Panc1 (cell line): ENCODE data around the gene ATRAID. TPM values are rescaled to one million over a fixed set of nuclear protein-coding genes. Genes with fewer than 3 reads are reported as not detected.

Experiments
- ATAC-seq: fragments of 200-7000 bp; cut with Tn5 transposase; 2 replicates; pipeline ENCODE4 v1.9.1; 2020; ENCODE audit warnings: mild to moderate bottlenecking, moderate library complexity
- BruUV-seq: library from RNA; stranded (reverse); fragments of 400-500 nt; replicated peaks from 2 replicates; lab custom pipeline; 2021; lab: Mats Ljungman, UMichigan
- CTCF ChIA-PET: fragments of 300-600 bp; sonication (Branson Sonifier 250); formaldehyde crosslinking; loops from one replicate; lab custom pipeline; 2022; ENCODE audit warnings: antibody characterized with exemption; lab: Charles Lee
- POLR2A ChIA-PET: fragments of 300-600 bp; sonication (Branson Sonifier 250); formaldehyde crosslinking; loops from one replicate; lab custom pipeline; 2022; ENCODE audit warnings: antibody characterized with exemption; lab: Charles Lee
- DNase-seq: peaks from one replicate; pipeline ENCODE4 v3.0.0-alpha.2; 2010; ENCODE audit warnings: low read depth, low spot score
- H3K27ac ChIP-seq: 2 replicates; pipeline ENCODE4 v1.5.1; 2011; ENCODE audit warnings: mild to moderate bottlenecking, low read length, inconsistent platforms
- H3K27me3 ChIP-seq: fragments of 200-500 bp; sonication (Bioruptor generic); 2 replicates; pipeline ENCODE4 v1.6.0; 2014; ENCODE audit warnings: low read length, inconsistent platforms; ENCODE audit not compliant: control insufficient read depth, insufficient read depth
- H3K36me3 ChIP-seq: fragments of 200-500 bp; sonication (Bioruptor generic); 2 replicates; pipeline ENCODE4 v1.5.1; 2014; ENCODE audit warnings: inconsistent platforms, mild to moderate bottlenecking, low read length, moderate library complexity; ENCODE audit not compliant: control insufficient read depth, insufficient read depth
- H3K4me1 ChIP-seq: 2 replicates; pipeline ENCODE4 v1.5.1; 2011; ENCODE audit warnings: inconsistent platforms, mild to moderate bottlenecking, low read length, moderate library complexity; ENCODE audit not compliant: control insufficient read depth, insufficient read depth
- H3K4me3 ChIP-seq, 2 experiments: 2 replicates each; pipeline ENCODE4 v1.5.1; 2011 to 2012; ENCODE audit warnings: low read depth in 2 of 2, low read length in 2 of 2, mild to moderate bottlenecking in 2 of 2, inconsistent platforms in 1 of 2, moderate library complexity in 1 of 2
- H3K9me3 ChIP-seq: fragments of 200-500 bp; sonication (Bioruptor generic); 2 replicates; pipeline ENCODE4 v1.5.1; 2014; ENCODE audit warnings: low read depth, mild to moderate bottlenecking, inconsistent platforms, low read length, moderate library complexity; ENCODE audit not compliant: control insufficient read depth, insufficient read depth
- POLR2AphosphoS5 ChIP-seq: IDR thresholded peaks from 2 replicates; pipeline ENCODE4 v1.6.1; 2012; ENCODE audit warnings: mild to moderate bottlenecking, low read depth, low read length, moderate library complexity
- SIN3A ChIP-seq: IDR thresholded peaks from 2 replicates; pipeline ENCODE4 v1.6.1; 2012; ENCODE audit warnings: low read depth, mild to moderate bottlenecking, low read length, moderate library complexity, borderline replicate concordance; ENCODE audit not compliant: insufficient read depth
- TCF7L2 ChIP-seq: IDR thresholded peaks from 2 replicates; pipeline ENCODE4 v1.6.1; 2011; ENCODE audit warnings: mild to moderate bottlenecking, low read depth, low read length, inconsistent platforms
- in situ Hi-C: cut with HindIII; loops from 2 replicates; pipeline ENCODE4 v1.10.0; 2016; ENCODE audit warnings: low sequenced_read_pairs, low pct_unique_long_range_greater_than_20kb
- intact Hi-C: fragments of 100-400 bp; cut with micrococcal nuclease; formaldehyde crosslinking; loops from one replicate; pipeline ENCODE4 v1.10.0; 2022; ENCODE audit not compliant: unreplicated experiment
- total RNA-seq: library from RNA; stranded (reverse); gene quantifications from one replicate; pipeline ENCODE4 v1.2.1, GENCODE V29; 2021; ENCODE audit not compliant: unreplicated experiment
- TF ChIP-seq, protein P1 (sequence below), 2 experiments: IDR thresholded peaks; 2 replicates each; pipeline ENCODE4 v1.6.1; 2011 to 2012; ENCODE audit warnings: low read depth in 2 of 2, control low read depth in 1 of 2, low read length in 1 of 2, mild to moderate bottlenecking in 1 of 2, moderate library complexity in 1 of 2; ENCODE audit not compliant: insufficient read depth in 1 of 2
- TF ChIP-seq, protein P2 (sequence below): fragments of 450-650 bp; IDR thresholded peaks from 2 replicates; pipeline ENCODE4 v1.5.1; 2017; ENCODE audit warnings: mild to moderate bottlenecking

Gene ATRAID
- total RNA-seq, 1 experiment from 2014 or later: 111 TPM

DNA sequence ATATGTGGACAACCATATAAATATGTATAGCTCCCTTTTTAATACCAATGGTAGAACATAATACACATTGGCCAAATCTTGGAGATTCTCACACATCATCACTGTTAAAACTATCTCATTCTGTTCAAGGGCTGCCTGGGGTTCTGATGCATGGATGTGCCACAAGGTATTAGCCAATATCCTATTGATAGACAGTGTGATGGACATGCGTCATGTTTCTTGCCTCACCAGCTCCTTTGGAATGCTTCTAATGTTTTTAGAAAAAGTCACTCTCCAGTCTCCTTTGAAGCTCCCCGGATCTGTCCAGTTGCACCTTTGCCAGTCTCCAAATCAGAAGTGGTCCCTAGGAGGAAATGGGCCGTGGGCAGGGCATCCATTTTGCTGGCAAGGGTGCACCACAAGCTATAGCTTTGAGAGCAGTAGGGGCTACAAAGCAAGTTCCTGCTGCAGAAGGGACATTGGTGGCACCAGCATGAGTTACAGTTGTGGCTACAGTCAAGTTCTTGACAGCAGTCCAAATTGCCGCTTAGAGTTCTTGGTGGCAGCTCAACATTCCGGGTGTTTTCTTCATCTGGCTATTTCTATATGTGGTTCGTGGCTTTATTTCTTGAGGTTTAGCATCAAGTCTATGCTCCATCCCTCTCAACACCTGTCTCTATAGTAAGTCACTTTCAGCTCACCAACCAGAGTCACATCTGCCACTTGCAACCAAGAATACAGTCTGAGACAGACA lies 25.1 kb upstream of the ATRAID start:
- ChIA-PET CTCF (no interaction called here), POLR2A (no interaction called here)
- no peaks in the 10 kb centered on the region for H3K4me1 ChIP-seq

DNA sequence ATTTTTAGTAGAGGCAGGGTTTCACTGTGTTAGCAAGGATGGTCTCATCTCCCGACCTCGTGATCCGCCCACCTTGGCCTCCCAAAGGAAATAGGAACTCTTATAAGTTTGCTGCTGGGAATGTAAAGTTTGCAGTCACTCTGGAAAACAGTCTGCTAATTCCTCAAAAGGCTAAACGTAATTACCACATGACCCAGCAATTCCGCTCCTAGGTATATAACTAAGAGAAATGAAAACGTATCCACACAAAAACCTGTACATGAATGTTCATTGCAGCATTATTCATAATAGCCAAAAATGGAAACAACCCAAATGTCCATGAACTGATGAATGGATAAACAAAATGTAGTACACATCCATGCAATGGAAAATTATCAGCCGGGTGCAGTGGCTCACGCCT lies 21.9 kb upstream of the ATRAID start:
- Histone ChIP-seq H3K27ac (no peak overlapping the region), H3K27me3 (no peaks in the 10 kb centered on the region), H3K4me3 (no peak overlapping the region), H3K36me3 (no peaks in the 10 kb centered on the region), H3K4me1 (no peaks in the 10 kb centered on the region), H3K9me3 (no peaks in the 10 kb centered on the region)
- in situ Hi-C loops (no loop called here), intact Hi-C loops (no loop called here)
- POLR2A ChIA-PET: no interaction called here
- no peak for ATAC-seq
- no TSS peak for BruUV-seq
- TF ChIP-seq POLR2AphosphoS5 (no peak), TCF7L2 (no peak), SIN3A (no peak)
- TF ChIP-seq, protein P1, sequence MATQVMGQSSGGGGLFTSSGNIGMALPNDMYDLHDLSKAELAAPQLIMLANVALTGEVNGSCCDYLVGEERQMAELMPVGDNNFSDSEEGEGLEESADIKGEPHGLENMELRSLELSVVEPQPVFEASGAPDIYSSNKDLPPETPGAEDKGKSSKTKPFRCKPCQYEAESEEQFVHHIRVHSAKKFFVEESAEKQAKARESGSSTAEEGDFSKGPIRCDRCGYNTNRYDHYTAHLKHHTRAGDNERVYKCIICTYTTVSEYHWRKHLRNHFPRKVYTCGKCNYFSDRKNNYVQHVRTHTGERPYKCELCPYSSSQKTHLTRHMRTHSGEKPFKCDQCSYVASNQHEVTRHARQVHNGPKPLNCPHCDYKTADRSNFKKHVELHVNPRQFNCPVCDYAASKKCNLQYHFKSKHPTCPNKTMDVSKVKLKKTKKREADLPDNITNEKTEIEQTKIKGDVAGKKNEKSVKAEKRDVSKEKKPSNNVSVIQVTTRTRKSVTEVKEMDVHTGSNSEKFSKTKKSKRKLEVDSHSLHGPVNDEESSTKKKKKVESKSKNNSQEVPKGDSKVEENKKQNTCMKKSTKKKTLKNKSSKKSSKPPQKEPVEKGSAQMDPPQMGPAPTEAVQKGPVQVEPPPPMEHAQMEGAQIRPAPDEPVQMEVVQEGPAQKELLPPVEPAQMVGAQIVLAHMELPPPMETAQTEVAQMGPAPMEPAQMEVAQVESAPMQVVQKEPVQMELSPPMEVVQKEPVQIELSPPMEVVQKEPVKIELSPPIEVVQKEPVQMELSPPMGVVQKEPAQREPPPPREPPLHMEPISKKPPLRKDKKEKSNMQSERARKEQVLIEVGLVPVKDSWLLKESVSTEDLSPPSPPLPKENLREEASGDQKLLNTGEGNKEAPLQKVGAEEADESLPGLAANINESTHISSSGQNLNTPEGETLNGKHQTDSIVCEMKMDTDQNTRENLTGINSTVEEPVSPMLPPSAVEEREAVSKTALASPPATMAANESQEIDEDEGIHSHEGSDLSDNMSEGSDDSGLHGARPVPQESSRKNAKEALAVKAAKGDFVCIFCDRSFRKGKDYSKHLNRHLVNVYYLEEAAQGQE (IDR thresholded peaks at IDR 0.05; ENCODE audit: insufficient read depth in 1 of 2, low read depth in 2 of 2, low read length in 1 of 2): no peak
- TF ChIP-seq, protein P2, sequence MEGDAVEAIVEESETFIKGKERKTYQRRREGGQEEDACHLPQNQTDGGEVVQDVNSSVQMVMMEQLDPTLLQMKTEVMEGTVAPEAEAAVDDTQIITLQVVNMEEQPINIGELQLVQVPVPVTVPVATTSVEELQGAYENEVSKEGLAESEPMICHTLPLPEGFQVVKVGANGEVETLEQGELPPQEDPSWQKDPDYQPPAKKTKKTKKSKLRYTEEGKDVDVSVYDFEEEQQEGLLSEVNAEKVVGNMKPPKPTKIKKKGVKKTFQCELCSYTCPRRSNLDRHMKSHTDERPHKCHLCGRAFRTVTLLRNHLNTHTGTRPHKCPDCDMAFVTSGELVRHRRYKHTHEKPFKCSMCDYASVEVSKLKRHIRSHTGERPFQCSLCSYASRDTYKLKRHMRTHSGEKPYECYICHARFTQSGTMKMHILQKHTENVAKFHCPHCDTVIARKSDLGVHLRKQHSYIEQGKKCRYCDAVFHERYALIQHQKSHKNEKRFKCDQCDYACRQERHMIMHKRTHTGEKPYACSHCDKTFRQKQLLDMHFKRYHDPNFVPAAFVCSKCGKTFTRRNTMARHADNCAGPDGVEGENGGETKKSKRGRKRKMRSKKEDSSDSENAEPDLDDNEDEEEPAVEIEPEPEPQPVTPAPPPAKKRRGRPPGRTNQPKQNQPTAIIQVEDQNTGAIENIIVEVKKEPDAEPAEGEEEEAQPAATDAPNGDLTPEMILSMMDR: no peak
- CTCF ChIA-PET: interaction anchor here (0.6 kb wide), 1 partner anchor 103 kb away, joined by 4 read pairs; no protein-coding TSS in a partner anchor
- no peak for DNase-seq

More for the DNA sequence above, 25.1 kb upstream of the ATRAID start:
- DNase-seq (no peak), ATAC-seq (no peak)
- BruUV-seq: no TSS peak
- H3K4me3 ChIP-seq: no peak overlapping the region
- no peaks in the 10 kb centered on the region for H3K36me3 ChIP-seq
- H3K27ac ChIP-seq: no peak overlapping the region
- no peaks in the 10 kb centered on the region for H3K9me3 ChIP-seq
- TF ChIP-seq TCF7L2 (no peak), SIN3A (no peak), POLR2AphosphoS5 (no peak)
- TF ChIP-seq, protein P2: no peak
- TF ChIP-seq, protein P1 (IDR thresholded peaks at IDR 0.05; ENCODE audit: insufficient read depth in 1 of 2, low read depth in 2 of 2, low read length in 1 of 2): no peak
- in situ Hi-C loops (no loop called here), intact Hi-C loops (no loop called here)
- H3K27me3 ChIP-seq: no peaks in the 10 kb centered on the region
